HTR-8/SVneo (cell line): ENCODE results near the gene BLVRA.
"Not testable (repeated sequence)": the region's sequence is repeated elsewhere in the genome, so short reads cannot be mapped to it uniquely, and the experiment has no call there.

Source experiments
- DNase-seq: peaks from one replicate; pipeline ENCODE4 v3.0.0; 2011; ENCODE audit warnings: low spot score, mixed read lengths; ENCODE audit not compliant: insufficient read length
- FAIRE-seq: peaks from 2 replicates; lab custom pipeline; 2011; peaks lifted over from hg19 to GRCh38; lab: Jason Lieb, UNC

Gene BLVRA

GRCh38 chr7:43790834-43791233 lies 32.4 kb downstream of the BLVRA start:
- DNase-seq = no peak
- no peak for FAIRE-seq

GRCh38 chr7:43791665-43792064 lies 33.2 kb downstream of the BLVRA start:
- FAIRE-seq (no peak), DNase-seq (no peak)

- no peak for DNase-seq
- FAIRE-seq = no peak
Observed at GRCh38 chr7:43792471-43793150, 34.1 kb downstream of the BLVRA start.

GRCh38 chr7:43799605-43800004 lies 41.1 kb downstream of the BLVRA start:
- FAIRE-seq (no peak), DNase-seq (no peak)

- DNase-seq = no peak
- no peak for FAIRE-seq
Observed at GRCh38 chr7:43803865-43804264, 45.4 kb downstream of the BLVRA start.

GRCh38 chr7:43808410-43808809 lies 49.9 kb downstream of the BLVRA start:
- FAIRE-seq (no peak), DNase-seq (no peak)

- DNase-seq, FAIRE-seq: not testable (repeated sequence)
Observed at GRCh38 chr7:43810195-43810941, 51.9 kb downstream of the BLVRA start.

GRCh38 chr7:43815373-43815772 lies 56.9 kb downstream of the BLVRA start:
- FAIRE-seq (no peak), DNase-seq (no peak)

- FAIRE-seq, DNase-seq: not testable (repeated sequence)
Observed at GRCh38 chr7:43816046-43816797, 57.7 kb downstream of the BLVRA start.

GRCh38 chr7:43823425-43823824 lies 64.9 kb downstream of the BLVRA start:
- not testable (repeated sequence) for DNase-seq, FAIRE-seq

GRCh38 chr7:43823941-43824340 lies 65.5 kb downstream of the BLVRA start:
- DNase-seq = no peak

GRCh38 chr7:43824513-43824912 lies 66.0 kb downstream of the BLVRA start:
- not testable (repeated sequence) for DNase-seq, FAIRE-seq

More at GRCh38 chr7:43823941-43824340, 65.5 kb downstream of the BLVRA start:
- FAIRE-seq = no peak

GRCh38 chr7:43824963-43825362 lies 66.5 kb downstream of the BLVRA start:
- FAIRE-seq (no peak), DNase-seq (no peak)

GRCh38 chr7:43825391-43825808 lies 66.9 kb downstream of the BLVRA start:
- DNase-seq (no peak), FAIRE-seq (no peak)

GRCh38 chr7:43830917-43831316 lies 72.4 kb downstream of the BLVRA start:
- FAIRE-seq, DNase-seq: not testable (repeated sequence)

- DNase-seq (no peak), FAIRE-seq (no peak)
Observed at GRCh38 chr7:43834463-43835251, 76.2 kb downstream of the BLVRA start.

GRCh38 chr7:43838201-43838658 lies 79.8 kb downstream of the BLVRA start:
- no peak for DNase-seq
- no peak for FAIRE-seq

- FAIRE-seq = no peak
- DNase-seq = no peak
Observed at GRCh38 chr7:43843296-43843695, 84.8 kb downstream of the BLVRA start.

GRCh38 chr7:43844257-43844656 lies 85.8 kb downstream of the BLVRA start:
- DNase-seq (no peak), FAIRE-seq (peak; percentile 26)

GRCh38 chr7:43844662-43845061 lies 86.2 kb downstream of the BLVRA start:
- no peak for FAIRE-seq
- no peak for DNase-seq
